ENCODE data around the gene BLVRA. TPM values are rescaled to one million over a fixed set of nuclear protein-coding genes. Genes with fewer than 3 reads are reported as not detected.

BLVRA gene
- polyA plus RNA-seq, 1 donor (not counting 4 experiments of a cell fraction or from before 2014, with no cell fraction given): 49.6 TPM

- Histone ChIP-seq H3K79me2 (ENCODE audit: control insufficient read depth, insufficient read depth, low read length) (peaks cover 3% of the 10 kb centered on the region), H3K36me3 (ENCODE audit: control insufficient read depth in 2 of 2, extremely low read depth in 1 of 2, insufficient read depth in 2 of 2, low read length in 2 of 2) (no peaks in the 10 kb centered on the region), H3K9ac (ENCODE audit: control insufficient read depth, extremely low read depth, insufficient read depth, low read length) (no peak overlapping the region), H3K4me2 (ENCODE audit: control insufficient read depth, extremely low read depth, insufficient read depth, low read depth, low read length) (no peak overlapping the region), H4K20me1 (ENCODE audit: control insufficient read depth, extremely low read depth, insufficient read depth, low read length) (no peaks in the 10 kb centered on the region), H3K4me3 (ENCODE audit: control insufficient read depth in 2 of 3, extremely low read depth in 1 of 3, insufficient read depth in 2 of 3, low read depth in 1 of 3, low read length in 3 of 3) (no peak overlapping the region), H3K27ac (ENCODE audit: control insufficient read depth, insufficient read depth, low read length) (no peak overlapping the region), H3K4me1 (ENCODE audit: control insufficient read depth, extremely low read depth, insufficient read depth, low read length) (peaks cover 27% of the 10 kb centered on the region), H3K9me1 (ENCODE audit: control insufficient read depth, extremely low read depth, insufficient read depth, low read length) (no peaks in the 10 kb centered on the region), H3K9me3 (ENCODE audit: control insufficient read depth, low read depth, low read length) (no peaks in the 10 kb centered on the region), H2AFZ (ENCODE audit: control insufficient read depth, low read length) (no peak overlapping the region), H3K27me3 (ENCODE audit: control insufficient read depth, extremely low read depth, insufficient read depth, low read length) (no peaks in the 10 kb centered on the region)
- TF ChIP-seq EZH2 (IDR thresholded peaks at IDR 0.05; ENCODE audit: low read length) (no peak), CTCF (optimal IDR thresholded peaks at IDR 0.05 in 1 of 3, IDR thresholded peaks at IDR 0.05 in 1 of 3, conservative IDR thresholded peaks at IDR 0.05 in 1 of 3; ENCODE audit: extremely low read depth in 1 of 3, insufficient read depth in 2 of 3, low read length in 3 of 3) (no peak)
- FAIRE-seq (no peak), DNase-seq (ENCODE audit: low read depth, low spot score) (no peak)
- dilution Hi-C loops (cut with MboI; ENCODE audit: extremely low pct_ligation_motif_present, low sequenced_read_pairs): no loop called here
Observed at GRCh38 chr7:43760861-43761260, 2.4 kb downstream of the BLVRA start.

GRCh38 chr7:43761382-43761781 lies 2.9 kb downstream of the BLVRA start:
- Histone ChIP-seq H3K36me3 (ENCODE audit: control insufficient read depth in 2 of 2, extremely low read depth in 1 of 2, insufficient read depth in 2 of 2, low read length in 2 of 2) (no peaks in the 10 kb centered on the region), H3K4me2 (ENCODE audit: control insufficient read depth, extremely low read depth, insufficient read depth, low read depth, low read length) (no peak overlapping the region), H3K4me1 (ENCODE audit: control insufficient read depth, extremely low read depth, insufficient read depth, low read length) (peaks cover 27% of the 10 kb centered on the region), H3K27ac (ENCODE audit: control insufficient read depth, insufficient read depth, low read length) (no peak overlapping the region), H3K4me3 (ENCODE audit: control insufficient read depth in 2 of 3, extremely low read depth in 1 of 3, insufficient read depth in 2 of 3, low read depth in 1 of 3, low read length in 3 of 3) (no peak overlapping the region), H3K9ac (ENCODE audit: control insufficient read depth, extremely low read depth, insufficient read depth, low read length) (no peak overlapping the region), H4K20me1 (ENCODE audit: control insufficient read depth, extremely low read depth, insufficient read depth, low read length) (no peaks in the 10 kb centered on the region), H3K9me3 (ENCODE audit: control insufficient read depth, low read depth, low read length) (no peaks in the 10 kb centered on the region), H3K27me3 (ENCODE audit: control insufficient read depth, extremely low read depth, insufficient read depth, low read length) (no peaks in the 10 kb centered on the region), H3K9me1 (ENCODE audit: control insufficient read depth, extremely low read depth, insufficient read depth, low read length) (no peaks in the 10 kb centered on the region), H2AFZ (ENCODE audit: control insufficient read depth, low read length) (no peak overlapping the region), H3K79me2 (ENCODE audit: control insufficient read depth, insufficient read depth, low read length) (peaks cover 3% of the 10 kb centered on the region)
- DNase-seq (ENCODE audit: low read depth, low spot score): no peak
- no peak for TF ChIP-seq EZH2 (IDR thresholded peaks at IDR 0.05; ENCODE audit: low read length)
- TF ChIP-seq CTCF (optimal IDR thresholded peaks at IDR 0.05 in 1 of 3, IDR thresholded peaks at IDR 0.05 in 1 of 3, conservative IDR thresholded peaks at IDR 0.05 in 1 of 3; ENCODE audit: extremely low read depth in 1 of 3, insufficient read depth in 2 of 3, low read length in 3 of 3): no peak
- no peak for FAIRE-seq
- dilution Hi-C loops (cut with MboI; ENCODE audit: extremely low pct_ligation_motif_present, low sequenced_read_pairs): no loop called here
